IMR-90 (cell line): ENCODE measurements around the gene FXYD4. TPM values are rescaled to one million over a fixed set of nuclear protein-coding genes. Genes with fewer than 3 reads are reported as not detected.
A peak's percentile ranks its signal among the peaks of the same experiment; 100 is the strongest.

Experiments used
- ATAC-seq: fragments of 200-7000 bp; cut with Tn5 transposase; 2 replicates; pipeline ENCODE4 v1.9.1; 2020; ENCODE audit warnings: low read depth, mild to moderate bottlenecking, moderate library complexity
- BruUV-seq: library from RNA; stranded (reverse); fragments of 400-500 nt; replicated peaks from 2 replicates; lab custom pipeline; 2021; lab: Mats Ljungman, UMichigan
- CTCF ChIA-PET: fragments of 300-600 bp; formaldehyde crosslinking; extraction: SDS; loops from one replicate; lab custom pipeline; 2021; ENCODE audit warnings: antibody characterized with exemption; lab: Yijun Ruan, JAX
- POLR2A ChIA-PET: fragments of 300-600 bp; sonication (Branson Sonifier 250); formaldehyde crosslinking; loops from one replicate; lab custom pipeline; 2022; ENCODE audit warnings: antibody characterized with exemption; ENCODE audit not compliant: unreplicated experiment; lab: Charles Lee
- DNase-seq: peaks from one replicate; pipeline ENCODE4 v3.0.0; 2013
- H2AFZ ChIP-seq: replicated peaks from 2 replicates; pipeline ENCODE3; 2013; ENCODE audit warnings: low read length, mild to moderate bottlenecking; ENCODE audit not compliant: poor library complexity
- H2AK5ac ChIP-seq: 2 replicates; pipeline ENCODE4 v1.6.1; 2013; ENCODE audit warnings: low read depth, low read length, inconsistent platforms
- H2AK9ac ChIP-seq: replicated peaks from 2 replicates; pipeline ENCODE3; 2013; ENCODE audit warnings: mild to moderate bottlenecking, low read depth, low read length, moderate library complexity; ENCODE audit not compliant: poor library complexity
- H2BK120ac ChIP-seq: 2 replicates; pipeline ENCODE4 v1.6.1; 2013; ENCODE audit warnings: low read depth, low read length, inconsistent platforms
- H2BK15ac ChIP-seq: 3 replicates; pipeline ENCODE4 v1.6.1; 2013; ENCODE audit warnings: low read depth, low read length, inconsistent platforms
- H2BK20ac ChIP-seq: 2 replicates; pipeline ENCODE4 v1.6.1; 2013; ENCODE audit warnings: low read depth, mild to moderate bottlenecking, inconsistent platforms, low read length, moderate library complexity
- H2BK5ac ChIP-seq: 2 replicates; pipeline ENCODE4 v1.6.1; 2013; ENCODE audit warnings: mild to moderate bottlenecking, low read depth, low read length, inconsistent platforms; ENCODE audit not compliant: poor library complexity, severe bottlenecking
- H3K14ac ChIP-seq: replicated peaks from 2 replicates; pipeline ENCODE4 v1.6.1; 2013; ENCODE audit warnings: low read depth, low read length, inconsistent platforms
- H3K18ac ChIP-seq: 2 replicates; pipeline ENCODE4 v1.6.1; 2013; ENCODE audit warnings: low read depth, low read length, control low read depth
- H3K23ac ChIP-seq: 2 replicates; pipeline ENCODE4 v1.6.1; 2013; ENCODE audit warnings: low read depth, low read length, inconsistent platforms
- H3K27ac ChIP-seq: 2 replicates; pipeline ENCODE4 v1.5.1; 2013; ENCODE audit warnings: mild to moderate bottlenecking, control low read depth, low read length; ENCODE audit not compliant: insufficient read depth
- H3K27me3 ChIP-seq: 2 replicates; pipeline ENCODE4 v1.6.1; 2013; ENCODE audit warnings: low read length; ENCODE audit not compliant: control insufficient read depth, insufficient read depth
- H3K36me3 ChIP-seq: 2 replicates; pipeline ENCODE4 v1.6.1; 2013; ENCODE audit warnings: low read length, mixed read lengths; ENCODE audit not compliant: control insufficient read depth, insufficient read depth
- H3K4ac ChIP-seq: 2 replicates; pipeline ENCODE4 v1.6.1; 2013; ENCODE audit warnings: low read depth, low read length, inconsistent platforms
- H3K4me1 ChIP-seq: 2 replicates; pipeline ENCODE4 v1.6.1; 2013; ENCODE audit warnings: low read length, mixed read lengths; ENCODE audit not compliant: control insufficient read depth, insufficient read depth
- H3K4me2 ChIP-seq: 2 replicates; pipeline ENCODE4 v1.6.1; 2013; ENCODE audit warnings: low read depth, mild to moderate bottlenecking, control low read depth, low read length, moderate library complexity
- H3K4me3 ChIP-seq: 2 replicates; pipeline ENCODE4 v1.5.1; 2013; ENCODE audit warnings: low read depth, mild to moderate bottlenecking, control low read depth, low read length, moderate library complexity; ENCODE audit not compliant: insufficient read depth
- H3K56ac ChIP-seq: 2 replicates; pipeline ENCODE4 v1.6.1; 2013; ENCODE audit warnings: low read length, inconsistent platforms; ENCODE audit not compliant: insufficient read depth; ENCODE audit errors: extremely low read depth
- H3K79me1 ChIP-seq, 2 experiments: 2 replicates each; pipeline ENCODE4 v1.6.1; 2013; ENCODE audit warnings: low read length in 2 of 2, inconsistent platforms in 1 of 2, low read depth in 1 of 2
- H3K9ac ChIP-seq: 2 replicates; pipeline ENCODE4 v1.6.1; 2013; ENCODE audit warnings: low read depth, low read length, control low read depth
- H3K9me1 ChIP-seq: 2 replicates; pipeline ENCODE4 v1.6.1; 2013; ENCODE audit warnings: low read length, inconsistent platforms; ENCODE audit not compliant: insufficient read depth
- H3K9me3 ChIP-seq: 2 replicates; pipeline ENCODE4 v1.6.1; 2013; ENCODE audit warnings: low read length; ENCODE audit not compliant: control insufficient read depth, insufficient read depth
- H4K20me1 ChIP-seq: 2 replicates; pipeline ENCODE4 v1.6.1; 2013; ENCODE audit warnings: low read length, inconsistent platforms; ENCODE audit not compliant: insufficient read depth
- H4K5ac ChIP-seq: 2 replicates; pipeline ENCODE4 v1.6.1; 2013; ENCODE audit warnings: mild to moderate bottlenecking, low read depth, low read length, control low read depth
- H4K8ac ChIP-seq, 2 experiments: 2 replicates each; pipeline ENCODE4 v1.6.1; 2013; ENCODE audit warnings: low read depth in 2 of 2, low read length in 2 of 2, control low read depth in 1 of 2, inconsistent platforms in 1 of 2
- H4K91ac ChIP-seq: 2 replicates; pipeline ENCODE4 v1.6.1; 2013; ENCODE audit warnings: low read depth, low read length, inconsistent platforms; ENCODE audit not compliant: insufficient read depth
- BHLHE40 ChIP-seq: fragments of 150-350 bp; IDR thresholded peaks from 2 replicates; pipeline ENCODE4 v1.6.1; 2016; ENCODE audit warnings: mild to moderate bottlenecking, low read depth, low read length
- CEBPB ChIP-seq: IDR thresholded peaks from 2 replicates; pipeline ENCODE4 v1.6.1; 2012; ENCODE audit warnings: low read depth, low read length, improper control_type of control experiment
- CHD1 ChIP-seq: IDR thresholded peaks from 2 replicates; pipeline ENCODE4 v1.6.1; 2012; ENCODE audit warnings: low read depth, low read length, improper control_type of control experiment
- CTCF ChIP-seq: conservative IDR thresholded peaks from 2 replicates; pipeline ENCODE4 v1.5.1; 2012; ENCODE audit warnings: mild to moderate bottlenecking, low read depth, low read length, improper control_type of control experiment
- ELK1 ChIP-seq: fragments of 150-350 bp; IDR thresholded peaks from 2 replicates; pipeline ENCODE4 v1.6.1; 2016; ENCODE audit warnings: low read depth, mild to moderate bottlenecking, low read length, moderate library complexity, borderline replicate concordance
- FOS ChIP-seq: fragments of 150-350 bp; IDR thresholded peaks from 2 replicates; pipeline ENCODE4 v1.6.1; 2016; ENCODE audit warnings: low read depth, low read length
- MAFK ChIP-seq: IDR thresholded peaks from 2 replicates; pipeline ENCODE4 v1.6.1; 2012; ENCODE audit warnings: low read depth, low read length, improper control_type of control experiment
- MAZ ChIP-seq: IDR thresholded peaks from 2 replicates; pipeline ENCODE4 v1.6.1; 2012; ENCODE audit warnings: low read depth, mild to moderate bottlenecking, low read length, improper control_type of control experiment, moderate library complexity, borderline replicate concordance
- MXI1 ChIP-seq: IDR thresholded peaks from 2 replicates; pipeline ENCODE4 v1.6.1; 2012; ENCODE audit warnings: low read depth, mild to moderate bottlenecking, low read length, moderate library complexity, borderline replicate concordance
- NFE2L2 ChIP-seq: fragments of 150-350 bp; IDR thresholded peaks from 2 replicates; pipeline ENCODE4 v1.6.1; 2016; ENCODE audit warnings: low read depth, mild to moderate bottlenecking, low read length
- POLR2A ChIP-seq: IDR thresholded peaks from 2 replicates; pipeline ENCODE4 v1.6.1; 2012; ENCODE audit warnings: mild to moderate bottlenecking, low read depth, low read length
- RAD21 ChIP-seq: IDR thresholded peaks from 2 replicates; pipeline ENCODE4 v1.6.1; 2012; ENCODE audit warnings: low read length, improper control_type of control experiment
- RCOR1 ChIP-seq: IDR thresholded peaks from 2 replicates; pipeline ENCODE4 v1.6.1; 2012; ENCODE audit warnings: mild to moderate bottlenecking, low read length, improper control_type of control experiment; ENCODE audit not compliant: insufficient replicate concordance
- RFX5 ChIP-seq: IDR thresholded peaks from 2 replicates; pipeline ENCODE4 v1.8.0; 2012; ENCODE audit warnings: low read depth, mild to moderate bottlenecking, low read length, moderate library complexity
- SMC3 ChIP-seq: fragments of 150-350 bp; IDR thresholded peaks from 2 replicates; pipeline ENCODE4 v1.6.1; 2016; ENCODE audit warnings: low read depth, mild to moderate bottlenecking, antibody characterized with exemption, low read length, moderate library complexity
- USF2 ChIP-seq: fragments of 150-350 bp; IDR thresholded peaks from 2 replicates; pipeline ENCODE4 v1.6.1; 2017; ENCODE audit warnings: mild to moderate bottlenecking, antibody characterized with exemption, low read length, low read depth
- WGBS, 2 experiments: methylation state at CpG; one replicate each; pipeline versions ENCODE4 v1.1.5 to v1.1.7; 2013; ENCODE audit warnings: missing lambda C conversion rate in 2 of 2; ENCODE audit not compliant: insufficient read length in 1 of 2; ENCODE audit errors: extremely low coverage in 2 of 2; 5-methylcytosine and 5-hydroxymethylcytosine counted together
- dilution Hi-C: fragments of 300-500 bp; cut with HindIII; formaldehyde crosslinking; loops from one replicate; pipeline ENCODE4 v1.14.3; 2018; ENCODE audit warnings: low sequenced_read_pairs; ENCODE audit not compliant: unreplicated experiment
- in situ Hi-C: fragments of 300-500 bp; cut with MboI; formaldehyde crosslinking; loops from 3 replicates; pipeline ENCODE4 v1.14.3; 2019; ENCODE audit warnings: low sequenced_read_pairs, inconsistent platforms, mixed read lengths
- intact Hi-C: fragments of 100-400 bp; cut with micrococcal nuclease; formaldehyde crosslinking; loops from 2 replicates; pipeline ENCODE4 v1.10.0; 2022
- polyA plus RNA-seq, 3 experiments: library from polyadenylated mRNA; depleted of rRNA; stranded (reverse); fragments of >200 nt; gene quantifications; 2 replicates each; pipeline ENCODE4 v1.2.3, GENCODE V29; 2012; ENCODE audit warnings: low replicate concordance in 1 of 3
- total RNA-seq: library from RNA; depleted of rRNA; stranded (reverse); fragments of >200 nt; gene quantifications from 2 replicates; pipeline ENCODE4 v1.2.3, GENCODE V29; 2012

The FXYD4 gene
- total and polyA plus RNA-seq, 2 of the 4 experiments (the other 2 are of a cell fraction), result not detected

GRCh38 chr10:43395571-43396060, 24.2 kb downstream of the FXYD4 start:
- dilution Hi-C loops, result no loop called here

More at GRCh38 chr10:43395571-43396060, 24.2 kb downstream of the FXYD4 start:
- Histone ChIP-seq H3K4me3 (peak overlapping the region; percentile 88), H3K9ac (peak overlapping the region; percentile 84), H3K79me1 (peaks cover 12 to 59% of the 10 kb centered on the region in 2 experiments), H3K4ac (peak overlapping the region; percentile 12; the same call in 1 of the 2 replicates), H3K18ac (no peak overlapping the region), H2AK5ac (no peak overlapping the region), H3K56ac (0 out of 2 replicates have a peak overlapping the region, but pooled peaks have one; percentile 43), H2BK20ac (no peak overlapping the region), H2AK9ac (peak overlapping the region; percentile 97), H3K14ac (peak overlapping the region; percentile 88; the same call in 1 of the 2 replicates), H3K9me3 (no peaks in the 10 kb centered on the region), H4K8ac (peak overlapping the region in 1 of 2 experiments; percentile 4; a peak in 1 of 4 replicates), H3K4me1 (peaks cover 11% of the 10 kb centered on the region), H3K36me3 (peaks cover 29% of the 10 kb centered on the region), H2BK120ac (no peak overlapping the region), H4K20me1 (peaks cover 84% of the 10 kb centered on the region), H2BK5ac (no peak overlapping the region), H2BK15ac (no peak overlapping the region), H3K4me2 (peak overlapping the region; percentile 87), H3K27ac (peak overlapping the region; percentile 94), H3K9me1 (peaks cover 13% of the 10 kb centered on the region), H4K91ac (no peak overlapping the region), H3K23ac (peak overlapping the region; percentile 79), H2AFZ (peak overlapping the region; percentile 89), H4K5ac (no peak overlapping the region), H3K27me3 (no peaks in the 10 kb centered on the region)
- intact Hi-C loops, result loop anchor here (2.0 kb wide), 1 partner anchor 41 kb away; the partner anchor contains the start of gene ZNF487
- DNase-seq, result peak; percentile 28
- ATAC-seq, result peak; percentile 3; the same call in 1 of the 2 replicates
- ChIA-PET CTCF (no interaction called here), POLR2A (no interaction called here)
- in situ Hi-C loops, result no loop called here
- TF ChIP-seq SMC3 (no peak), FOS (no peak), CTCF (no peak), USF2 (no peak), MAFK (no peak), RCOR1 (no peak), RAD21 (no peak), POLR2A (no peak), CEBPB (no peak), BHLHE40 (no peak), RFX5 (no peak), MAZ (no peak), CHD1 (no peak), NFE2L2 (no peak), ELK1 (no peak), MXI1 (no peak; the same call in 1 of the 2 replicates)
- no TSS peak for BruUV-seq
- WGBS, 2 experiments, result no CpG with 5 or more reads among the region's 18 CpGs
